ENCODE data around the gene C1QTNF8.
"Not testable (repeated sequence)": the region's sequence is repeated elsewhere in the genome, so short reads cannot be mapped to it uniquely, and the experiment has no call there.

The C1QTNF8 gene

DNA sequence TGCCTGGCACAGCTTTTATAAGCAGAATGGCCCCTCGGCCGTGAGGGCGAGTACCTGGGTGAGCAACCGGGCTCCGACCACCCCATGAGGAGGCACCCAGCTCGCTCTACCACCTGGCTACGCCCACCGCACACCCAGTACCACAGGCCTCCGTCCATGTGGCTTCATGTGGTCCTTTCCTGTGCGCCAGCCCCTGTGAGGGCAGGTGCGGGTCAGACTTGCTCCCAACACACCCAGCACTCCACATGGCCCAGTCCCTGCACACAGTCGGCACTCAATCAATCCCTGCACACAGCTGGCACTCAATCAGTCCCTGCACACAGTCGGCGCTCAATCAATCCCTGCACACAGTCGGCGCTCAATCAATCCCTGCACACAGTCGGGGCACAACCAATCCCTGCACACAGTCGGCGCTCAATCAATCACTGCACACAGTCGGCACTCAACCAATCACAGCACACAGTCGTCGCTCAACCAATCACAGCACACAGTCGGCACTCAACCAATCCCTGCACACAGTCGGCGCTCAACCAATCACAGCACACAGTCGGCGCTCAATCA is 4.0 kb downstream of the C1QTNF8 start:
- DNase-seq, result no peak

DNA sequence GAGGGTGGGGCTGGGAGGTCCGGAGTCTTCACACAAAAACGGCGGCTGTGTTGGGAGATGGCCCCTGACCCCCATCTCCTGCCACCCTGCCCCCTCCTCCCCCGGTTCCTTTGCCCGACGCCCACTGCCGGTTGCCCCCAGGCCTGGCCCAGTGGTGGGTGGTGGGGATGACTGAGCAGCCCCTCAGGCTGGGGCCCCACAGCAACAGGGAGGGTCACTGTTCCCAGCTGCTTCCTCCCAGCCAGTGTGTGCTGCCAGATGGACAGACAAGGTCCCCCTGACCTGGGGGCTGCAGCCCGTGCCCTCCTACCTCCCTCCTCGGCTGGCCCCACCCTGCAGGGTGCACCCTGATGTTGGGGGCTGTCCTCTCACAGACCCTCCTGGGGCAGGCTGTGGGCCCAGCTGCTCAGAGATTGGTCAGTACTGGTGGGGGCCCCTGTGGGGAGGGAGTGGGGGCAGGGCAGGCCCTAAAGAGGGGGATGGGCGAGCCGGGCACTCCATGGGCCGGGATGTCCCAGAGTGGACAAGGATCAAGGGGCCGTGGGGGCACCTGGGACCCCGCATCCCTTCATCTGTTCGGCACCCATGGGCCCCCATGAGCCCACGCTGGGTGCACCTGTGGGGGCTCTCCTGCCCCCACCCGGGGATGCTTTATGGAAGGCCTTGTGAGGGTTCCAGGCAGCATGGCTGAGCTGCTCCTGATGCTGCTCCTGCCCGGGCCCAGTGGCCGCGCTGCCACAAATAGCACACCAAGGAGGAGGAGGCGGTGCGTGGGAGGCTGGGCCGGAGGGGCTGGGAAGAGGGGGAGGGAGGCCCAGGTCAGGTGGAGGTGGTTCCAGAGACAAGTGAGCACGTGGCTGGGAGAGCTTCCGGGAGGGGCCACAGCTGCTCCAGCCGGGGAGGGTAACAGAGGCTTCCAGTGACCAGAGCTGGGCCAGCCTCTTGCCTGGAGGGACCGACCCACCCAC is 5.1 kb downstream of the C1QTNF8 start:
- no peak for DNase-seq

DNA sequence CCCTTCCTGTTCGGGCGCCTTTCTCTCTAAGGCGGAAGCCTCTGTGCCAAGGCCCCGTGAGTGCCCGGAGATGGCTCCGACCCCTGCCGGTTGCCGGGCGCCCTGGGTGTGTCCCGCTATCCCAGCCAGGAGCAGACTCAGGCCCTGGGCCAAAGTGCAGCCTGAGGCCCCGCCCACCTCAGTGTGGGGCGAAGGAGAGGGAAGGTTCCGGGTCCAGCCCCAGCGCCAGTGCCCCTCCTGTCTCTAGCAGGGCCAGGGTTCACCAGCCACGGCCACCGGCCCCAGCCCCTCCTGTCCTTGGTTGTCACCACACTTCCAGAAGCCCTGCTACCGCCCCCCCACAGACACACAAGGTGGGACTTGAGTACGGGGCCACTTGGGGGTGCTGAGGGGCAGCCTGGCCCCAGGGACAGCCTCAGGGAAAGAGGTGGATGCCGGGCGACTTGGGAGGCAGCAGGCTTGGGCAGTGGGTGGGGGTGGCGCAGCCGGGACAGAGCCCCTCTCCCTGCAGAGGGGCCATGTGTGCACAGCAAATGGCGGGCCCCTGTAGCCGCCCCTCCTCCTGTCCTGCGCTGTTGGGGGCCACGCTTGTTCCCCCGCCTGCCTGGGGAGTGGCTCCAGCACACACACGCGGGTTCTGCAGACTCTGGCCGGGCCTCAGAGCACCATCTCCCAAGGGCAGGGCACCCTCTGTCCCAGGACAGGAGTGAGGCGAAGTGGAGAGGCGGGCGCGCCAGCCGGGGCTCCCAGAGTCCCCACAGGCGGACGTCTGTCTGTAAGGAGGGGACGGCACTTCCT is 6.0 kb downstream of the C1QTNF8 start:
- no peak for DNase-seq

DNA sequence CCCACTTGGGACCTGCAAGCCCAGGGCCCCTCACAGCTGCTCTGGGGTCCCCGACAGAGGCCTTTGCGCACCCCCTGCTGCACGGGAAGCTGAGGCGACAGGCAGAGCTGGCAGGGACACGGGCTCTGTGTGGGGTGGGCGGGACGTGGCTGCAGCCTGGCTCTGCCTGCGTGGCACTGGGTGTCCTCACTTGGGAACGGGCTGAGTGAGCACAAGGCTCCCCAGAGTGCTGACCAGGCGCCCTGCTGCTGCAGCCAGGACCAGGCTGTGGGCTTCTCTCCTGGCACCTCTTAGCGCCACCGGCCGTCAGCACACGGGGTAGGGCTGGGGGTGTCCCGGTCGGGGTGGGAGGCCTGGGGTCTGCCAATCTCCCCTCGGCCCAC is 6.6 kb downstream of the C1QTNF8 start:
- no peak for DNase-seq

DNA sequence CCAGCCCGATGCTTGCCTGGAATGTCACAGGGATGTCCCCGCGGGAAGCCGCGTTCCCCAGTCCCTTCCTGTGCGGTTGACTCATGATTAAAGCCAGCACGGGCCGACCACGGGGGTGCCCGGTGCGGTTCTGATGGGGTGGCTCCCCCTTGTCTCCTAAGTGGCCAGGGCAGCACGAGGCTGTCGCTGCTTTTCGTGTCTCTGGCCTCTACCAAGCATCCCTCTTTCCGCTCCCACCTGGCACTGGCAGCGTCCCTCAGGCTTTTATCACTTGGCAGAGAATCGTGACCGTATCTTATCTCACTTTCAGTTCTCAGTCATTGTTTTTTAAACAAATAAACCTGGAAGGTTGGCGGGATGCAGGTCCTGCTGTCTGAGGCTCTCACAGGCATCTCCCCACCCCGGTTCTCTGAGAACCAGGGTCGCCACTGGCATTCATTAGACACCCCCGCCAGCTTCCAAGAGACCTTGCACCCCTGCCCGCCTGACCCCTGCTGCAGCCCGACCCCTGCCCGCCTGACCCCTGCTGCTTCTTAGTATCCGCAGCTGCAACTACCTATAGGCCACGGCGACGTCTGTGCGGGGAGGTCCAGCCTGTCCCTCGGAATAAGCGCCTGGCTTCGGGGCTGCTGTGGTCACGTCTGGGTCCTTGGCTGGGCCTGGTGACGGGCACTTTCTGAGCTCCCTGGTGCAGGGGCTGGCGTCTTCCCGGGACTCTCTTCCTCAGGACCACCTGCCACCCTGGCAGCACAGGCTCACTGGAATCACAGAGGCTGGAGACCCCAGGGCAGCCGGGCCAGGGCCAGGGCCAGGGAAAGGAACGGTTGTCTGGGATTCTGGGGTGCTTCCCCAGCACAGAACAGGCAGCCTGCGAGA is 7.5 kb downstream of the C1QTNF8 start:
- no peak for DNase-seq

DNA sequence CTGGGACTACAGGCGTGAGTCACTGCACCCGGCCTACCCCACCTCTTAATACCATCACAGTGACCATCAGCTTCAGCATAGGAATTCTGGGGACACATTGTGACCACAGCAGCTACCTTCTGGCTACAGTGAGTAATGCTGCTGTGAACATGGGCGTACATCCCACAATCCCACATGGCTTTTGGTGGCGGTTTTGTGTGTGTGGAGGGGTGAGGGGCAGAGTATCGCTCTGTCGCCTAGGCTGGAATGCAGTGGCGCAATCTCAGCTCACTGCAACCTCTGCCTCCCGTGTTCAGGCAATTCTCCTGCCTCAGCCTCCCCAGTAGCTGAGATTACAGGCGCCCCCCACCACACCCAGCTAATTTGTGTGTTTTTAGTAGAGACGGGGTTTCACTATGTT is 9.6 kb downstream of the C1QTNF8 start:
- DNase-seq, result not testable (repeated sequence)

DNA sequence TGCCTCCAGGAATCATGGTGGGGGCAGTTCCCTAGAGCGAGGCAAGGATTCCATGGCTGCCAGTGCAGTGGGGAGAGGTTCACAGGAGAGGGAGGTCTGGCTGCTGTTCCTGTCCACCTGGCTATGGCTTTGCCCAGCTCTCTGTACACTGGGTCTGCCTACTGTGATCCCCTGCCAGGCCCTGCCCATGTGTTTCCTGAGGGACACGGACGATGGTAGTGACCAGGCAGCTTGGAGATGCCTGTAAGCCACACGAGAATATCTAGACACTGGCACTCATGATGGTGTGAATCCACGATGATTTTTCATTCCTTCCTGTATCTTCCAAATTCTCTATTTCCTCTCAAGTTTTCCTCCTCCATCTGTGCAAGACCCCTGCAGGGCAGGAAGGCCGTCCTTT is 11.1 kb downstream of the C1QTNF8 start:
- DNase-seq, result no peak

DNA sequence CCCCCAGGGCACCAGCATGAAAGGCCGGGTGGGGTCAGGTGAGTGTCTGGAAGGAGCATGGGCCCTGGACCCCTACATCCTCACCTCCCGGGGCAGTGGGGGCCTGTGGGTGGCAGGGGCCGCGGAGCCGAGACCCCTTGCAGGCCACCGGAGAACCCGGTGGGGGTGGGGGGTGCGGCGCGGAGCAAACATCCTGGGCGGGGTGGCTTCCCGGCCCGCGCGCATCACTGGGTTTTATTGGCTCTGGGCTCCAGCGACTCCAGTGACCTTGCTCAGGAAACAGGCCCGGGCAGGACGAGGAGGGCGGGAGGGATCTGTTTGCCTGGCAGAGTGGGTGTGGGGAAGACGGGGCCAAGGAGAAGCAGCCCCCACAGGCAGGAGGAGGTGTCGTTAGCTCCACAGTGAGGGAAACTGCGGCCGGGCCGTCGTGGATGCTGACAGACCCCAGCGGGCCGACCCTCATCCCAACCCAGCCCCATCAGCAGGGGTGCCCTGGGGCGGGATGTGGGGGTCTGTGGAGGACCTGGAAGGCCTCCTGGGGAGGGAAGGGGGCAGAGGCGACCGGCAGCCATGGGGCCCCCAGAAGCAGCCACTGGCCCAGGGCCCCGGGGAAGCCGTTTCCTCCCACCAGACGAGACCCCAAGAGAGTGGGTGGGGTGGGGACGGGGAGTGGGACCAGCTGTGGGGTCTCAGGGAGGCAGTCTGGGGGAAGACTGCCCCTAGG is 12.9 kb downstream of the C1QTNF8 start:
- DNase-seq, result no peak

DNA sequence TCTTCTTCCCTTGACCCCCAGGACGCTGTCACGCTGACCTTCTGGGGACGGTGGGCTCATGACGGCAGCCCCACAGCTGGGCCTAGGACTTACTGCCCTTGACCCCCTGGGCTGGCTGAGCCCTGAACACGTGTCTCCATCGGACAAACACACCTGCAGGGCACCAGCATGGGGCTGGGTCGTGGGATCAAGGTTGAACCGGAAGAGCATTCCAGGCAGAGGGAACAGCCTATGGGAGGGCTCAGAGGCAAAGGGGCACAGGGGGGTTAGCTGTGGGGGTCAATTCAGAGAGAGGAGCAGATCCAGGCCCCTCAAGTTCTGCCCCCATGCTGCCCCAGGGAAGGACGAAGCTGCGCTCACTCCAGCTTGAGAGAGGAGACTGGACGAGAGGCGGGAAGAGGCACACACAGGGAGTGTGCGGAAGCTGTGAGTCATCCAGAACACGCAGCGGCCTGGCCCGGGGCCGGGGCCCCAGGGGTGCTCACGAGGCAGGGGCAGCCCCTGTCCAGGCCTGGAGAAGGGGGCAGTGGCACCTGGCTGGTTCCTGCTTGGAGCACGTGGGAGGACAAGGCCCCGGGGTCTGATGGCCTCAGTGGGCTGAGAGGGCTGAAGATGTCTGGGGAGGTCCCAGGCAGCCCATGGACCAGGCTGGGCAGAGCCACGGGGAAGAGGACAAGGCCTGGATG is 13.6 kb downstream of the C1QTNF8 start:
- no peak for DNase-seq

DNA sequence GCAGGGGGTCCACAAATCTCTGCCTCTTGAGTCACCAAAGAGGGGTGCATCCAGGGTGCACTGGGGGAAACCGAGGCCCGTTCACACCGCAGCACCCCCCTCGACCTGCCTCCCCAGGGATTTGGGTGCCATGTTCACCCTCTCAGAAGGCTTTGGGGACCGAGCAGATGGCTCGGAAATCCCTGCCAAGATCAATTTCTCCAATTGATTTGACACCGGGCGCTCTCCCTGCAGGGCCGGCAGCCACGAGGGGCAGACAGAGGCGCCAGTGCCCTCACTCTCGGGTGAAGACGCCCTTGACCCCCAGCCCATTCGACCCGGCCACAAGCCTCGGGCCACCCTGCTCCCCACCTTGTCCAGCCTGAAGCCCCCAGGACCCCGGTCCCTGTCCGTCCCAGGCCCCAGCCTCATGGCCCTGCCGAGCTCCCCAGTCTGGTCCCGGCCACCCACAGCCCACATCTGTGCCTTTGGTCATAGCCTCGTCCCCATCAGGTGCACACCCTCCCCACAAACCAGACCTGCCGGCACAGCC is 14.2 kb downstream of the C1QTNF8 start:
- DNase-seq, result no peak

DNA sequence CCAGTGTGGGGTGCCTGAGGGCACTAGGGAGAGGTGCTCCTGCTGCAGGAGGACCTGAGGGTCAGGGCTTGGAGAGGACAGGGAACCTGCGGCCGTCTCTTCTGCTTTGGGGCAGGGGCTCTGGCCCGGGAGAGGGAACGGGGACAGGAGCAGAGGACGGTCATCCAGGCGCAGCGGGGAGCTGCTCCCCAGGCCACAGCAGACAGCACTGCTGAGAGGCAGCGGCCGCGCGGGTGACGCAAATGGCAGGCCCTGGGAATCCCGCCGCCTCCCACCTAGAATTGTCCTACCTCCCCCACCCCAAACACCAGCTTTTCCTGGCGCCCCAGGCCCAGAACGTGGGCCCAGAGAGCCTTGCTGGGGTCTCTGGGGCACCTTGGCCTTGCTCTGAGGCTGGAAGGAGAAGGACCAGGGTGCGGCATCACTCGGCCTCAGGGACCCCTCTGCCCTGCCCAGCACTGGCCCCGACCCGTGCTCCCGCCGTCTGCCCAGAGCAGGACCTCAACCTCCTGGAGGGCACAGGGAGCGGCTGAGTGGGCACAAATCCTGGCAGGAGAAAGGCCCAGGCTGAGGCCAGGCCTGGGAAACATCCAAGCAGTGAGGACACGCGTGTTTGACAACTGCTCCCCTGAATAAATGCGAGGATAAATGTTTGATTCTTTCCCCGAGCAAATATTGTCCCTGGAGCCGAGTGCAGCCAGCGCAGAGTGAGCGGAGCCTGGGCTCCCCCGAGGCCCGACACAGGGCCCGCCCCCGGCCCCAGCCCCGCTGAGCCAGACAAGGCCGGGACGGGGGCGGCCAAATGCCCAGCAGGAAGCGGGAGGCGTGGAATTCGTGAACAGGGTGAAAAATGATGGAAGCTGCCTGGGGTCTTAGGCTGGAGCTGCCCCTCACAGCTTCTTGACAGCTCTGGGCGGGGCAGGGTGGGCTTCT is 15.0 kb downstream of the C1QTNF8 start:
- DNase-seq, result no peak

DNA sequence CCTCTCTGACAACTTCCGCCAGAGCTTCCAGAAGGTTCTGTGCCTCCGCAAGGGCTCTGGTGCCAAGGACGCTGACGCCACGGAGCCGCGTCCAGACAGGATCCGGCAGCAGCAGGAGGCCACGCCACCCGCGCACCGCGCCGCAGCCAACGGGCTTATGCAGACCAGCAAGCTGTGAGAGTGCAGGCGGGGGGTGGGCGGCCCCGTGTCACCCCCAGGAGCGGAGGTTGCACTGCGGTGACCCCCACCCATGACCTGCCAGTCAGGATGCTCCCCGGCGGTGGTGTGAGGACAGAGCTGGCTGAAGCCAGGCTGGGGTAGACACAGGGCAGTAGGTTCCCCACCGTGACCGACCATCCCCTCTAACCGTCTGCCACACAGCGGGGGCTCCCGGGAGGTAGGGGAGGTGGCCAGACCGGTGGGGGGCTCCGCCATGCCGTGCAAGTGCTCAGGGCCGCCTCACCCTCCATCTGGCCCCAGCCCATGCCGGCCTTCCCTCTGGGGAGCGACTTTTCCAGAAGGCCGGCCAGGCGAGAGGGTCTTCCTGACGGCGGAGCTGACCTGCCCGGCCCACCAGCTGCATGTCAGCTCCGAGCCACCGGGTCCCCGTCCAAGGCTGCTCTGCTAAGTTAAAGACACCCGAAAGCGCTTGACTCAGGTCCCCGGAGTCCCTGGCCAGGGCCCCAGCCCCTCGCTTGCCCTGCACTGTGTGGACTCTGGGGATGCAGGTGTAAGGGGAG is 16.1 kb downstream of the C1QTNF8 start:
- DNase-seq, result no peak

DNA sequence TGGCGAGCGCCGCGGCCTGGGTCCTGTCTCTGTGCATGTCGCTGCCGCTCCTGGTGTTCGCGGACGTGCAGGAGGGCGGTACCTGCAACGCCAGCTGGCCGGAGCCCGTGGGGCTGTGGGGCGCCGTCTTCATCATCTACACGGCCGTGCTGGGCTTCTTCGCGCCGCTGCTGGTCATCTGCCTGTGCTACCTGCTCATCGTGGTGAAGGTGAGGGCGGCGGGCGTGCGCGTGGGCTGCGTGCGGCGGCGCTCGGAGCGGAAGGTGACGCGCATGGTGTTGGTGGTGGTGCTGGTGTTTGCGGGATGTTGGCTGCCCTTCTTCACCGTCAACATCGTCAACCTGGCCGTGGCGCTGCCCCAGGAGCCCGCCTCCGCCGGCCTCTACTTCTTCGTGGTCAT is 16.7 kb downstream of the C1QTNF8 start:
- no peak for DNase-seq

DNA sequence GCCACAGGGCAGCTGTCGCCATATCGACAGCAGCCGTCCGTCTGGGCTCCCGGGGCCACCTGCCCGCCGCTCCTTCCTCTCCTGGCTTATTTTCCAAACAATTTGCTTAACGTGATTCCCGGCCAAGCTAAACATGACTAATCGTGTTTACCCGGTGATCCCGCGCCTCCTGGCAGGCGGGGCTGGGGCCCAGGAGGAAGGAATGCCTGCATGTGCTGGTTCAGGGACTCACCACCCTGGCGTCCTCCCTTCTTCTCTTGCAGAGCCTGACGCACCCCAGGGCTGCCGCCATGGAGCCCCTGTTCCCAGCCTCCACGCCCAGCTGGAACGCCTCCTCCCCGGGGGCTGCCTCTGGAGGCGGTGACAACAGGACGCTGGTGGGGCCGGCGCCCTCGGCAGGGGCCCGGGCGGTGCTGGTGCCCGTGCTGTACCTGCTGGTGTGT is 17.4 kb downstream of the C1QTNF8 start:
- no peak for DNase-seq

DNA sequence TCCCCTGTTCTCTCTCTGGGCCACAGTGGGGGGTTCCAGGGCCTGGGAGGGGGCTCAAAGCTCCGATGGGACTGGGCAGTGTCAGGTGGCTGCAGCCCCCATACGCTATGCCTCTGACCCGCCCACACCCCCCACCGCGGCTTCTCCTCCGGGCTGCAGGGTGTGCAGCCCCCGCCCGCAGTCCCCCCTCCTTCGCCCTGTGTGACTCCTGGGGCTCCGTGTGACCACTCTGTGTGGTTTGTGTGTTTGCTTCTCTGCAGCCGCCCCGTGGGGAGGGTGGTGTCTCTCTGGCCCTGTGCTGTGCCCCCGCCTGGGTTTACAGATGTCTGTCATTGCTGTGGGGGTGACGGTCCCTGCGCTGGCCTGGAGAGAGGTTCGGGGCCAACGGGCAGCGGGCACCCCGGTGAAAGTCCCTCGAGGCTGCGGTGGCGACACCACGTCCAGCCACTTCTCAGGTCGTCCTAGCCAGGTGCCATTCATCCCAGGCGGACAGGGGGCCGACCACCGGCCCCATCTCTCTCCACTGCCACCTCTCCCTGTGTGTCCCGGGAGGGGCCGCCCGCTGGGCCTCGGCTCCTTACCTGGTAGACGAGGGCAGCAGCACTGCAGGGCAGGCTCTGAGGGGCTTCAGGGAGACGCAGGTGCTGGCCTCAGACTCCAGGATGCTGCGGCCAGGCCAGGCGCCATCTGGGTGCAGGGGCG is 18.0 kb downstream of the C1QTNF8 start:
- no peak for DNase-seq

DNA sequence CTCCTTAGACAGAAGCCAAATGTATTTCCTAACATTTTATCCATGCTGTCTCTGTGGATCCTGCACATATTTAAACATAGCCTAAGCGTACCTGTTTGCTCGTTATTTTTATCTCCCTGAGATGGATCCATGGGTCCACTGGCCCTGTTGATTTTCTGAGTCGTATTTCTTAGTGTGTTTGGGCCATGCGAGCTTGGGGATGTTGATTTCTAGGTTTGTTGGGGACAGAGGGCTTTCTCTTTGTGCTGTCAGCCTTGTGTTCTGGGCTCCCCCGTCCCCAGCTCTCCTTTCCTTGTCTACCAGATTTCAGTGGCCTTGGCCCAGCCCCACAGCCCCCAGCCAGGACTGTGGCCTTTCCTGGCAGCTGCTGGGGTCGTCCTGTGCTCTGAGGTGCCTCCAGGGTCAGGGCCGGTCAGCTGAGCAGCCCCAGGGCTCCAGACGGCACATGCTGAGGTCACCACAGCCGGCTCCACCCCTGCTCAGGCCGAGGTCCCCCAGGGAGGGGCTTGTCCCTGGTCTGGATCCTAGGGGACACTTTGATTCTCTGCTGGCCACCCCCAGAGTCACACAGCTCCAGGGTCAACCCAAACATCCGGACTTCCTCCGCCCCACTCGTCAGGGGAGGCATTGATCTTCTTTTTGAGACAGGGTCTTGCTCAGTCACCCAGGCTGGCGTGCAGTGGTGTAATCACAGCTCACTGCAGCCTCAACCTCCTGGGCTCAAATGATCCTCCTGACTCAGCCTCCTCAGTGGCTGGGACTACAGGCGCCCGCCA is 19.1 kb downstream of the C1QTNF8 start:
- DNase-seq, result no peak

DNA sequence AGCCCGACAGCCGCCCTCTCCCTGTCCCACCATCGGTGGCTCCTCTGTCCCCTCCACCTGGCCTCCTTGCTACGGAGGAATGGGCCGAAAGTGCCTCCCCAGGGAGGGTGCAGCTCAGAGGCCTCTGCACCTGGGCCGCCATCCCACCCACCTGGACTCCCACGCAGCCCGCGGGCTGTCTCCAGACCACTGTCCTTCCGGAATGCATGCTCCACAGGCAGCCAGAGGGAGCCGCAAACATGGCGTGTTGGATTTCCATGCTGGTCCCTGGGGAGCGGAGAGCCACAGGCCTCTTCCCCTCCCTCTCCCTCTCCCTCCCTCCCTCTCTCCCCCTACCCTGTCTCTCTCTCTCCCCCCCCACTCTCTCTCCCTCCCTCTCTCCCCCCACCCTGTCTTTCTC is 20.5 kb downstream of the C1QTNF8 start:
- DNase-seq, result no peak

DNA sequence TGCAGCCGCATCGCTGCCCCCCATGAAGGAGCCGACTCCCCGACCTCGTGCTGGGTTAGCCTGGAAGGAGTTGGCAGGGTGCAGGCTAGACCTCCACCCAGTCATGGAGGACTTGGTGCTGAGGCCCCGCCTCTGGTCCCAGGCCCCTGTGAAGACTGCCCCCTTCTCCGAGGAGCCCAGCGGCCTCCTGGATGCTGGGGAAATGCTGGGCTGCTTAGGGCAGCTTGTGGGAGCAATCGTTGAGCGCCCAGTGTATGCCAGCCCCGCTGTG is 21.7 kb downstream of the C1QTNF8 start:
- DNase-seq, result no peak
